HepG2 (cell line): Measurements from ENCODE around the gene CNTF. TPM values are rescaled to one million over a fixed set of nuclear protein-coding genes. Genes with fewer than 3 reads are reported as not detected.
A peak's percentile ranks its signal among the peaks of the same experiment; 100 is the strongest.

ENCODE experiments used
- ARHGAP35 ChIP-seq: sonication (generic); formaldehyde crosslinking; IDR thresholded peaks from 2 replicates; pipeline ENCODE4 v1.9.0; 2022; ENCODE audit warnings: mild to moderate bottlenecking, inconsistent platforms, moderate library complexity, missing genetic modification reagents, borderline replicate concordance
- ATF3 ChIP-seq: sonication (generic); formaldehyde crosslinking; IDR thresholded peaks from 2 replicates; pipeline ENCODE4 v1.4.0; 2020; ENCODE audit warnings: missing genetic modification reagents
- CREM ChIP-seq, 2 experiments: sonication (generic) in 1 of 2; formaldehyde crosslinking in 1 of 2; IDR thresholded peaks; 2 replicates each; pipeline versions ENCODE4 v1.4.0 to v1.6.1; 2016 to 2020; ENCODE audit warnings: antibody characterized with exemption in 1 of 2, mild to moderate bottlenecking in 1 of 2, missing genetic modification reagents in 1 of 2
- DR1 ChIP-seq: sonication (generic); formaldehyde crosslinking; IDR thresholded peaks from 2 replicates; pipeline ENCODE4 v1.8.0; 2021; ENCODE audit warnings: mild to moderate bottlenecking, missing genetic modification reagents, inconsistent platforms
- ETV5 ChIP-seq: IDR thresholded peaks from 2 replicates; pipeline ENCODE4 v1.6.1; 2018; ENCODE audit warnings: missing biosample characterization, missing genetic modification reagents, inconsistent platforms, borderline replicate concordance
- FOXC1 ChIP-seq: sonication (generic); formaldehyde crosslinking; IDR thresholded peaks from 2 replicates; pipeline ENCODE4 v1.8.0; 2022; ENCODE audit warnings: mild to moderate bottlenecking, missing genetic modification reagents, borderline replicate concordance
- FOXM1 ChIP-seq: sonication (generic); formaldehyde crosslinking; IDR thresholded peaks from 2 replicates; pipeline ENCODE4 v1.5.0; 2020; ENCODE audit warnings: missing genetic modification reagents
- MATR3 ChIP-seq: sonication (generic); formaldehyde crosslinking; IDR thresholded peaks from 2 replicates; pipeline ENCODE4 v1.4.0; 2020; ENCODE audit warnings: missing genetic modification reagents
- MAZ ChIP-seq, 2 experiments: sonication (generic) in 1 of 2; formaldehyde crosslinking in 1 of 2; IDR thresholded peaks; 2 replicates each; pipeline versions ENCODE4 v1.5.0 to v1.6.1; 2012 to 2020; ENCODE audit warnings: low read depth in 2 of 2, mild to moderate bottlenecking in 2 of 2, borderline replicate concordance in 1 of 2, improper control_type of control experiment in 1 of 2, low read length in 1 of 2, missing genetic modification reagents in 1 of 2, moderate library complexity in 1 of 2
- NFE2 ChIP-seq: sonication (generic); formaldehyde crosslinking; IDR thresholded peaks from 2 replicates; pipeline ENCODE4 v1.4.0; 2020; ENCODE audit warnings: missing genetic modification reagents
- NFYC ChIP-seq: IDR thresholded peaks from 2 replicates; pipeline ENCODE4 v1.6.1; 2016; ENCODE audit warnings: missing genetic modification reagents, missing compliant biosample characterization
- PHF21A ChIP-seq: sonication (generic); formaldehyde crosslinking; IDR thresholded peaks from 2 replicates; pipeline ENCODE4 v1.5.0; 2020; ENCODE audit warnings: mild to moderate bottlenecking, missing genetic modification reagents
- POGZ ChIP-seq: sonication (generic); formaldehyde crosslinking; IDR thresholded peaks from 2 replicates; pipeline ENCODE4 v1.4.0; 2020; ENCODE audit warnings: mild to moderate bottlenecking, missing genetic modification reagents
- PRDM15 ChIP-seq: sonication (generic); formaldehyde crosslinking; IDR thresholded peaks from 2 replicates; pipeline ENCODE4 v1.4.0; 2020; ENCODE audit warnings: missing genetic modification reagents
- RBAK ChIP-seq: sonication (generic); formaldehyde crosslinking; IDR thresholded peaks from 2 replicates; pipeline ENCODE4 v1.5.1; 2020; ENCODE audit warnings: mild to moderate bottlenecking, missing genetic modification reagents
- RXRA ChIP-seq: sonication (generic); formaldehyde crosslinking; IDR thresholded peaks from 2 replicates; pipeline ENCODE4 v1.5.1; 2020; ENCODE audit warnings: missing genetic modification reagents
- SKI ChIP-seq: fragments of 450-650 bp; IDR thresholded peaks from one replicate; pipeline ENCODE4 v1.6.1; 2018; ENCODE audit warnings: mild to moderate bottlenecking; ENCODE audit not compliant: partially characterized antibody
- SMAD9 ChIP-seq: sonication (generic); formaldehyde crosslinking; IDR thresholded peaks from 2 replicates; pipeline ENCODE4 v1.5.1; 2020; ENCODE audit warnings: mild to moderate bottlenecking, missing genetic modification reagents
- ZBTB42 ChIP-seq: sonication (generic); formaldehyde crosslinking; IDR thresholded peaks from 2 replicates; pipeline ENCODE4 v1.5.0; 2020; ENCODE audit warnings: mild to moderate bottlenecking, missing genetic modification reagents
- ZC3H13 ChIP-seq: sonication (generic); formaldehyde crosslinking; IDR thresholded peaks from 2 replicates; pipeline ENCODE4 v1.8.1; 2023; ENCODE audit warnings: mild to moderate bottlenecking, missing genetic modification reagents, moderate library complexity
- ZNF224 ChIP-seq: sonication (generic); formaldehyde crosslinking; IDR thresholded peaks from 2 replicates; pipeline ENCODE4 v1.5.0; 2020; ENCODE audit warnings: mild to moderate bottlenecking, missing genetic modification reagents
- ZNF235 ChIP-seq: sonication (generic); formaldehyde crosslinking; IDR thresholded peaks from 2 replicates; pipeline ENCODE4 v1.8.1; 2023; ENCODE audit warnings: mild to moderate bottlenecking, missing genetic modification reagents, borderline replicate concordance
- ZNF431 ChIP-seq: sonication (generic); formaldehyde crosslinking; IDR thresholded peaks from 2 replicates; pipeline ENCODE4 v1.9.0; 2022; ENCODE audit warnings: missing genetic modification reagents, low read depth, mild to moderate bottlenecking, borderline replicate concordance
- ZNF574 ChIP-seq: sonication (generic); formaldehyde crosslinking; IDR thresholded peaks from 2 replicates; pipeline ENCODE4 v1.4.0; 2020; ENCODE audit warnings: missing genetic modification reagents
- polyA plus RNA-seq, 8 experiments: library from polyadenylated mRNA; depleted of rRNA in 3 of 8; stranded (reverse) in 7 of 8; unstranded in 1 of 8; fragments of >200 nt; fragmentation: Illumina TruSeq in 4 of 8; extraction: Trizol in 4 of 8; gene quantifications; 2 replicates each; pipeline versions ENCODE4 v1.2.1 to v1.2.3, GENCODE V29; 2011 to 2016; ENCODE audit warnings: low read depth in 4 of 8, missing spikeins in 1 of 8, mixed read lengths in 1 of 8; ENCODE audit not compliant: insufficient read depth in 1 of 8
- total RNA-seq, 5 experiments: library from RNA; depleted of rRNA; stranded (reverse); fragments of >200 nt; fragmentation: Illumina TruSeq; extraction: Trizol; gene quantifications; 2 replicates each; pipeline ENCODE4 v1.2.3, GENCODE V29; 2016; ENCODE audit warnings: low read depth in 1 of 5

The CNTF gene
- total and polyA plus RNA-seq, 2 of the 13 experiments (the other 11 are each of a cell fraction or from before 2014, with no cell fraction given) = 0.51 to 2.3 TPM

- TF ChIP-seq CREM (IDR thresholded peaks at IDR 0.05) = no peak
- TF ChIP-seq CREM (CRISPR knock-in tag; IDR thresholded peaks at IDR 0.05) = no peak
- TF ChIP-seq ATF3 (CRISPR knock-in tag) = no peak
- no peak for TF ChIP-seq SKI
- TF ChIP-seq DR1 (CRISPR knock-in tag) = peak; percentile 58; the same call in 1 of the 2 replicates
- TF ChIP-seq ARHGAP35 (CRISPR knock-in tag) = no peak
- TF ChIP-seq RBAK = no peak
- peak; percentile 34; the same call in 1 of the 2 replicates for TF ChIP-seq ZNF224 (CRISPR knock-in tag)
- TF ChIP-seq POGZ (CRISPR knock-in tag) = peak; percentile 39; the same call in 1 of the 2 replicates
- TF ChIP-seq ZC3H13 = 0 out of 2 replicates have a peak, but pooled peaks have one; percentile 36
- no peak for TF ChIP-seq RXRA
- TF ChIP-seq FOXC1 (CRISPR knock-in tag) = no peak
- no peak for TF ChIP-seq ZNF431 (CRISPR knock-in tag)
- TF ChIP-seq MAZ (IDR thresholded peaks at IDR 0.05; ENCODE audit: borderline replicate concordance, low read depth, low read length) = peak; percentile 78
- TF ChIP-seq MAZ (CRISPR knock-in tag; IDR thresholded peaks at IDR 0.05; ENCODE audit: low read depth) = no peak
- no peak for TF ChIP-seq SMAD9 (CRISPR knock-in tag)
- peak; percentile 73 for TF ChIP-seq NFYC
- TF ChIP-seq ZNF574 = no peak
- TF ChIP-seq ZNF235 (CRISPR knock-in tag) = no peak
- no peak for TF ChIP-seq NFE2 (CRISPR knock-in tag)
- TF ChIP-seq FOXM1 (CRISPR knock-in tag) = no peak
- no peak for TF ChIP-seq PRDM15 (CRISPR knock-in tag)
- TF ChIP-seq ZBTB42 (CRISPR knock-in tag) = 0 out of 2 replicates have a peak, but pooled peaks have one; percentile 51
- TF ChIP-seq PHF21A (CRISPR knock-in tag) = no peak
- no peak for TF ChIP-seq ETV5
- TF ChIP-seq MATR3 = no peak
These were observed 43.8 kb upstream of the CNTF start, which contains the start of gene ZFP91 (continued) for GRCh38 chr11:58578635-58579191.
